GM20000 (cell line): ENCODE data around the gene NXF3.
"Not testable (repeated sequence)": the region's sequence is repeated elsewhere in the genome, so short reads cannot be mapped to it uniquely, and the experiment has no call there.

ENCODE experiments used
- DNase-seq: peaks from one replicate; pipeline ENCODE4 v3.0.0; 2012; ENCODE audit warnings: low spot score
- TF ChIP-seq, protein P1 (sequence below): IDR thresholded peaks from 2 replicates; pipeline ENCODE4 v1.5.1; 2012; ENCODE audit warnings: mild to moderate bottlenecking, control low read depth; ENCODE audit errors: extremely low read depth, missing control alignments

The NXF3 gene, protein sequence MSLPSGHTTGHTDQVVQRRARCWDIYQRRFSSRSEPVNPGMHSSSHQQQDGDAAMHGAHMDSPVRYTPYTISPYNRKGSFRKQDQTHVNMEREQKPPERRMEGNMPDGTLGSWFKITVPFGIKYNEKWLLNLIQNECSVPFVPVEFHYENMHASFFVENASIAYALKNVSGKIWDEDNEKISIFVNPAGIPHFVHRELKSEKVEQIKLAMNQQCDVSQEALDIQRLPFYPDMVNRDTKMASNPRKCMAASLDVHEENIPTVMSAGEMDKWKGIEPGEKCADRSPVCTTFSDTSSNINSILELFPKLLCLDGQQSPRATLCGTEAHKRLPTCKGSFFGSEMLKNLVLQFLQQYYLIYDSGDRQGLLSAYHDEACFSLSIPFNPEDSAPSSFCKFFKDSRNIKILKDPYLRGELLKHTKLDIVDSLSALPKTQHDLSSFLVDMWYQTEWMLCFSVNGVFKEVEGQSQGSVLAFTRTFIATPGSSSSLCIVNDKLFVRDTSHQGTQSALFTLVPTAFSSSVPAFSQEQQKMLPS

DNA sequence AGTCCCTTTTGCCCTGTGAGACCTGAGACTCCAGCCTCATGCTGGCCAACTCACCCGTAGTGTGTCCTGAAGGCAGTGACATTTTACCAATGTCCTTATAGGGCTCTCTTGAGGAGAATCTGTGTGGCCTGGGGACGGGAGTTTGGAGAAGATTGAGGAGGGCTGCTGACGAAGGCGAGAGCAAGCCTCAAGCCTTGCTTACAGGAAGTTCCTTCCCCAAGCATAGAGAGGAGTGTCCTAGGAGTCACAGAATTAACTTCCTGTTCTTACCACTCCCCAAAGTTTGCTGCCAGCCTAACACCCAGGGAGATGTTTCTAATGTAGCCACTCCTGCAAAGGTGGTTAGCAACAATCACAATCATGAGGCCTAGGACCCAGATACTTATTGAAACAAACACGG is at the start of gene NXF3:
TSS of gene NXF3 (minus strand) at position 202 of the 400 bp plus-strand sequence. CDS start at position 82, 120 bp downstream.
- DNase-seq, result no peak
- TF ChIP-seq, protein P1, sequence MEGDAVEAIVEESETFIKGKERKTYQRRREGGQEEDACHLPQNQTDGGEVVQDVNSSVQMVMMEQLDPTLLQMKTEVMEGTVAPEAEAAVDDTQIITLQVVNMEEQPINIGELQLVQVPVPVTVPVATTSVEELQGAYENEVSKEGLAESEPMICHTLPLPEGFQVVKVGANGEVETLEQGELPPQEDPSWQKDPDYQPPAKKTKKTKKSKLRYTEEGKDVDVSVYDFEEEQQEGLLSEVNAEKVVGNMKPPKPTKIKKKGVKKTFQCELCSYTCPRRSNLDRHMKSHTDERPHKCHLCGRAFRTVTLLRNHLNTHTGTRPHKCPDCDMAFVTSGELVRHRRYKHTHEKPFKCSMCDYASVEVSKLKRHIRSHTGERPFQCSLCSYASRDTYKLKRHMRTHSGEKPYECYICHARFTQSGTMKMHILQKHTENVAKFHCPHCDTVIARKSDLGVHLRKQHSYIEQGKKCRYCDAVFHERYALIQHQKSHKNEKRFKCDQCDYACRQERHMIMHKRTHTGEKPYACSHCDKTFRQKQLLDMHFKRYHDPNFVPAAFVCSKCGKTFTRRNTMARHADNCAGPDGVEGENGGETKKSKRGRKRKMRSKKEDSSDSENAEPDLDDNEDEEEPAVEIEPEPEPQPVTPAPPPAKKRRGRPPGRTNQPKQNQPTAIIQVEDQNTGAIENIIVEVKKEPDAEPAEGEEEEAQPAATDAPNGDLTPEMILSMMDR, result no peak

DNA sequence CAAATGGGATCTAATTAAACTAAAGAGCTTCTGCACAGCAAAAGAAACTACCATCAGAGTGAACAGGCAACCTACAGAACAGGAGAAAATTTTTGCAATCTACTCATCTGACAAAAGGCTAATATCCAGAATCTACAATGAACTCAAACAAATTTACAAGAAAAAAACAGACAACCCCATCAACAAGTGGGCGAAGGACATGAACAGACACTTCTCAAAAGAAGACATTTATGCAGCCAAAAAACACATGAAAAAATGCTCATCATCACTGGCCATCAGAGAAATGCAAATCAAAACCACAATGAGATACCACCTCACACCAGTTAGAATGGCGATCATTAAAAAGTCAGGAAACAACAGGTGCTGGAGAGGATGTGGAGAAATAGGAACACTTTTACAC is 43.6 kb upstream of the NXF3 start:
- DNase-seq, result not testable (repeated sequence)

DNA sequence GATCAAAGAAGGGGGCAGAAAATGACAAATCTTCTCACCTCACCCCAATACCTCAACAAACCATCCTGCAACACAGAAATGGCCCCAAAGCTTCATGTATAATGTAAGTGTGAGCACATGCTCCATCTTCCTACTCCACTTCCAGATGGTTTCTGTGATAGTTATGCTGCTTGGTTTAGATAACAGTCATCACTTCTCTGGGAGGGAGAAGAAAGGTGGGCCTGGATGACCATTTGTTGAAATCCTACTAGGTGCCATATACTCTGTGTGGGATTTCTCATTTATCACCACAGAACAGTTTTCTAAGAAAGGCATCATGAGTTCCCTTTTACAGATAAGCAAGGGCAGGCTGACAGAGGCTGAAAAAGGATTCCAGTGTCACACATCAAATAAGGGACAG is 31.3 kb upstream of the NXF3 start:
- no peak for DNase-seq
- TF ChIP-seq, protein P1, result no peak

DNA sequence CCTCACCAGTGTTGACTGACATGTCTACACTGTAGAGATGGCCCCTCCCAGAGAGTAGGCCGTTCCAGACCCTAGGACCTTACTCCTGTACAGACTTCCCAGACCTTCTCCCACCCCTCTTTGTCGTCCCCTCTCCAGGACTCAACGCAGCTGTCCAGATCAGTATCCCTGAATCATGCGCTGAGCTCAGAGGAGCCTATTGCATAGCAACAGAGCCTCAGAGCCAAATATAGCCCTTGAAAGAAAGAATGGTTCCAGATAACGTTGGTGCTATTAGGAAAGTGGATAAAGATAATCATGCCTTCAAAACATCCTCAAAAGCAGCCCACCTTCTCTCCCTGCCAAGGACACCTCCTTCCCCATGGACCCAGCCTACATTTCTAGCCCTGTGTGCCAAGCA is 27.8 kb upstream of the NXF3 start:
- TF ChIP-seq, protein P1, result no peak
- no peak for DNase-seq

DNA sequence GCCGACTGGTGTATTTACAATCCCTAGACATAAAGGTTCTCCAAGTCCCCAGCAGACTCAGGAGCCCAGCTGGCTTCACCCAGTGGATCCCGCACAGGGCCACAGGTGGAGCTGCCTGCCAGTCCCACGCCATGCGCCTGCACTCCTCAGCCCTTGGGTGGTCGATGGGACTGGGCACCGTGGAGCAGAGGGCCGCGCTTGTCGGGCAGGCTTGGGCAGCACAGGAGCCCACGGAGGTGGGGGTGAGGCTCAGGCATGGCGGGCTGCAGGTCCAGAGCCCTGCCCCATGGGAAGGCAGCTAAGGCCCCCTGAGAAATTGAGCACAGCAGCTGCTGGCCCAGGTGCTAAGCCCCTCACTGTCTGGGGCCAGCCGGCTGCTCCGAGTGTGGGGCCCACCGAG is 24.0 kb upstream of the NXF3 start:
- not testable (repeated sequence) for DNase-seq

DNA sequence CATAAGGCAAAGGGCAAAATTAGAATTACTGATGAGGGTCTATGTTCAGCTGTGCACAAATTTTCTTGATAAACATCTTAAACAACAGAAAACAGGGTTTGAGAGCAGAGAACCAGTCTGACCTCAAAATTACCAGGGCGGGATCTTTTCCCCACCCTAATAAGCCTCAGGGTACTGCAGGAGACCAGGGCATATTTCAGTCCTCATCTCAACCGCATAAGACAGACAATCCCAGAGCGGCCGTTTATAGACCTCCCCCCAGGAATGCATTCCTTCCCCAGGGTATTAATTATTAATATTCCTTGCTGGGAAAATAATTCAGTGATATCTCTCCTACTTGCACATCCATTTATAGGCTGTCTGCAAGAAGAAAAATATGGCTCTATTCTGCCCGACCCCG is 16.6 kb upstream of the NXF3 start:
- DNase-seq, result not testable (repeated sequence)

DNA sequence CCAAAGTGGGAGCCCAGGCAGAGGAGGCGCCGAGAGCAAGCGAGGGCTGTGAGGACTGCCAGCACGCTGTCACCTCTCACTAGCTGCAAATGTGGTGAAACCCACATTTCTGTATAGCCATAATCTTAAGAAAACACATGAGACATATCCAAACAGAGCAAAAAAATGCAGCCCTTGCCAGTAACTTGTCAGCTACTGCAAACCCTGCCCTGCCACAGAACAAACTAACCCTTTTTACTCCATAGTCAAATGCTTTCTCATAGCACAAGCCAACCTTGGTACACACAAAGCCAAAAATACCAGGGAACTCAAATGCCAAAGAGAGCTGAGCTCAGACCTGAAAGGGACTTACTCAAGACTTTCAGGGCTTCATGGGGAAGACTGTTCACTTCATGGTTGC is 14.9 kb upstream of the NXF3 start:
- no peak for DNase-seq
- TF ChIP-seq, protein P1, result no peak

DNA sequence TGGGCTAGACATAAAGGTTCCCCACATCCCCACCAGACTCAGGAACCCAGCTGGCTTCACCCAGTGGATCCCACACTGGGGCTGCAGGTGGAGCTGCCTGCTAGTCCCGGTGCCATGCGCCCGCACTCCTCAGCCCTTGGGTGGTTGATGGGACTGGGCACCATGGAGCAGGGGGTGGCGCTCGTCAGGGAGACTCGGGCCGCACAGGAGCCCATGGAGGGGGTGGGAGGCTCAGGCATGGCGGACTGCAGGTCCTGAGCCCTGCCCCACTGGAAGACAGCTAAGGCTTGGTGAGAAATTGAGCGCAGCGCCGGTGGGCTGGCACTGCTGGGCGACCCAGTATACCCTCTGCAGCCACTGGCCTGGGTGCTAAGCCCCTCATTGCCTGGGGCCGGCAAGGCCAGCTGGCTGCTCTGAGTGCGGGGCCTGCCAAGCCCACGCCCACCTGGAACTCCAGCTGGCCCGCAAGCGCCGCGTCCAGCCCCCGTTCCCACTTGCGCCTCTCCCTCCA is 14.3 kb upstream of the NXF3 start:
- DNase-seq, result not testable (repeated sequence)

DNA sequence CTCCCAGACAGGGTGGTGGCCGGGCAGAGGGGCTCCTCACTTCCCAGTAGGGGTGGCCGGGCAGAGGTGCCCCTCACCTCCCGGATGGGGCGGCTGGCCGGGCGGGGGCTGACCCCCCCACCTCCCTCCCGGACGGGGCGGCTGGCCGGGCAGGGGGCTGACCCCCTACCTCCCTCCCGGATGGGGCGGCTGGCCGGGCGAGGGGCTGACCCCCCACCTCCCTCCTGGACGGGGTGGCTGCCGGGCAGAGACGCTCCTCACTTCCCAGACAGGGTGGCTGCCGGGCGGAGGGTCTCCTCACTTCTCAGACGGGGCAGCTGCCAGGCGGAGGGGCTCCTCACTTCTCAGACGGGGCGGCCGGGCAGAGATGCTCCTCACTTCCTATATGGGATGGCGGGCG is 11.4 kb upstream of the NXF3 start:
- DNase-seq, result not testable (repeated sequence)

DNA sequence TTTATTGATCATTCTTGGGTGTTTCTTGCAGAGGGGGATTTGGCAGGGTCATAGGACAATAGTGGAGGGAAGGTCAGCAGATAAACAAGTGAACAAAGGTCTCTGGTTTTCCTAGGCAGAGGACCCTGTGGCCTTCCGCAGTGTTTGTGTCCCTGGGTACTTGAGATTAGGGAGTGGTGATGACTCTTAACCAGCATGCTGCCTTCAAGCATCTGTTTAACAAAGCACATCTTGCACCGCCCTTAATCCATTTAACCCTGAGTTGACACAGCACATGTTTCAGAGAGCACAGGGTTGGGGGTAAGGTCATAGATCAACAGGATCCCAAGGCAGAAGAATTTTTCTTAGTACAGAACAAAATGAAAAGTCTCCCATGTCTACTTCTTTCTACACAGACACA is 10.9 kb upstream of the NXF3 start:
- not testable (repeated sequence) for DNase-seq
